ACC112 (cell line): ENCODE data around the gene MBTPS1.

Experiments
- H2AFZ ChIP-seq: fragments of 200-600 bp; sonication (generic); one replicate; pipeline ENCODE4 v1.6.0; 2017; ENCODE audit warnings: antibody characterized with exemption, low read length; ENCODE audit not compliant: unreplicated experiment
- H3K27ac ChIP-seq: fragments of 200-600 bp; sonication (generic); 2 replicates; pipeline ENCODE4 v1.5.1; 2014; ENCODE audit warnings: low read depth, mild to moderate bottlenecking, antibody characterized with exemption, low read length, moderate library complexity
- H3K27me3 ChIP-seq: fragments of 200-600 bp; sonication (generic); 2 replicates; pipeline ENCODE4 v1.6.1; 2014; ENCODE audit warnings: mild to moderate bottlenecking, antibody characterized with exemption, low read length, moderate library complexity, mixed read lengths; ENCODE audit not compliant: insufficient read depth
- H3K36me3 ChIP-seq: fragments of 200-600 bp; sonication (generic); 2 replicates; pipeline ENCODE4 v1.6.1; 2016; ENCODE audit warnings: mild to moderate bottlenecking, antibody characterized with exemption, low read length, moderate library complexity, mixed read lengths; ENCODE audit not compliant: insufficient read depth
- H3K4me1 ChIP-seq: fragments of 200-600 bp; sonication (generic); one replicate; pipeline ENCODE4 v1.6.1; 2016; ENCODE audit warnings: low read length, mixed read lengths; ENCODE audit not compliant: insufficient read depth, unreplicated experiment, control insufficient read depth
- H3K4me3 ChIP-seq: fragments of 200-600 bp; sonication (generic); 2 replicates; pipeline ENCODE4 v1.5.1; 2014; ENCODE audit warnings: mild to moderate bottlenecking, low read depth, low read length
- H3K79me2 ChIP-seq: fragments of 200-600 bp; sonication (generic); one replicate; pipeline ENCODE4 v1.6.0; 2016; ENCODE audit warnings: low read length; ENCODE audit not compliant: control insufficient read depth, unreplicated experiment, insufficient read depth

Gene MBTPS1

DNA sequence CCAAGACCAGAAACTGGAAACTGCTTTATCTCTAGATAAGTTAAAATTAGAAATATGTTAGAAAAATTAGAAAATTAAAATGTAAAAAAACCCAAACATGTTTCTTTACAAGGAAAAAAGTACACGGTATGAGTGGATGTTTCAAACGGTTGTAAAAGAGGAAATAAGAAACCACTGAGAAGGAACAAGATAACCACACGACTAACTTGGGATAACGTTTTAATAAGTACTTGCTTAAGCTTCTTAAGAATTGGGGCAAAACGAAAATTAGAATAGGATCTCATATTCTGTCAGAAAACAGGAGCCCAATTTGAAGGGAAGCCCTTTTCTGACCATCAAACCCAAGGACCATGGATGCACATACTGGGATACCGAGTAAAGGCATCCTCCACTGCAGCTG, 31.0 kb downstream of the MBTPS1 start:
- Histone ChIP-seq H3K27ac (no peak overlapping the region), H3K27me3 (no peaks in the 10 kb centered on the region), H3K4me1 (no peaks in the 10 kb centered on the region), H3K79me2 (no peaks in the 10 kb centered on the region), H2AFZ (no peak overlapping the region), H3K36me3 (peaks cover 17% of the 10 kb centered on the region), H3K4me3 (no peak overlapping the region)

DNA sequence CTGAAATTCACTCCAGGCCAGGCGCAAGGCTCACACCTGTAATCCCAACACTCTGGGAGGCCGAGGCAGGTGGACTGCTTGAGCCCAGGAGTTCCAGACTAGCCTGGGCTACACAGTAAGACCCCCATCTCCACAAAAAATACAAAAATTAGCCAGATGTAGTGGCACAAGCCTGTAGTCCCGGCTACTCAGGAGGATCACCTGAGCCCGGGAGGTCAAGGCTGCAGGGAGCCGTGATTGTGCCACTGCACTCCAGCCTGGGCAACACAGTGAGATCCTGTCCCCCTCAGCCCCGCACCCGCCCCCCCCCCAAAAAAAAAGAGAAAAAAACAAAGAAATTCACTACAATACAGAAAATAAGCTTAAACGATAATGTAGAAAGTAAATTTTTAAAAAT, 31.5 kb downstream of the MBTPS1 start:
- H3K36me3 ChIP-seq: peaks cover 17% of the 10 kb centered on the region
- H3K4me1 ChIP-seq: no peaks in the 10 kb centered on the region
- no peak overlapping the region for H3K27ac ChIP-seq
- H2AFZ ChIP-seq: no peak overlapping the region
- no peaks in the 10 kb centered on the region for H3K79me2 ChIP-seq
- no peaks in the 10 kb centered on the region for H3K27me3 ChIP-seq
- H3K4me3 ChIP-seq: no peak overlapping the region

DNA sequence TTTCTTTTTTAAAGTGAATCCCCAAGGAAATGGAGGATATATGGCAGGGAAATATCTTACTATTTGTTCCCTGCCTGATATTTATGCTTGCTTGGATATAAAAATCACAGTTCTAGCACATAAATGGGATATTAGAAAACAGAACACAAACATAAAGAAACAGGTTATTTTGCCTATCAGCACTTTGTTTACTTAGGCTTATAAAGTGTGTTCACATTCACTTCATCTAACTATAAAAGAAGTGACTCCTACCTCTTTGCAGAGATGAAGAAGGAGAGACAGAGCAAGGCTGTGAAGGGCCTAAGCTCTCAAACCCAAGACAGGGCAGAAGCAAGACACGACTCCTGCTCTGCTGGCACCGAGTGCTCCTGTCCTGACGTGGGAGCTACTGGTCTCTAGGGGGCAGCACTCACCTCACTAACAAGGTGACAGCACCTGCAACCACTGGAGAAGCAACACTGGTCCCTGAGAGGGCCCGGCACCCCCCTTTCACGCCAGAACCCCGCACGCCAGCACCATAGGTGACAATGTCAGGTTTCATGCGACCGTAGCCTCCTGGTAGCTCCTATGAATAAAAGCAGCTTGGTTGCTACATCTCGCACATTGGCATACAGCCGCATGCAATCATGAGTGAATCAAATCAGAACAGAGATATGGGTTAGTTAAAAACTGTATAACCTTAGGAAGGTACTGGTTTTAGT, 32.0 kb downstream of the MBTPS1 start:
- Histone ChIP-seq H3K36me3 (peaks cover 19% of the 10 kb centered on the region), H3K27ac (no peak overlapping the region), H3K27me3 (no peaks in the 10 kb centered on the region), H3K79me2 (no peaks in the 10 kb centered on the region), H2AFZ (no peak overlapping the region), H3K4me1 (no peaks in the 10 kb centered on the region), H3K4me3 (no peak overlapping the region)

DNA sequence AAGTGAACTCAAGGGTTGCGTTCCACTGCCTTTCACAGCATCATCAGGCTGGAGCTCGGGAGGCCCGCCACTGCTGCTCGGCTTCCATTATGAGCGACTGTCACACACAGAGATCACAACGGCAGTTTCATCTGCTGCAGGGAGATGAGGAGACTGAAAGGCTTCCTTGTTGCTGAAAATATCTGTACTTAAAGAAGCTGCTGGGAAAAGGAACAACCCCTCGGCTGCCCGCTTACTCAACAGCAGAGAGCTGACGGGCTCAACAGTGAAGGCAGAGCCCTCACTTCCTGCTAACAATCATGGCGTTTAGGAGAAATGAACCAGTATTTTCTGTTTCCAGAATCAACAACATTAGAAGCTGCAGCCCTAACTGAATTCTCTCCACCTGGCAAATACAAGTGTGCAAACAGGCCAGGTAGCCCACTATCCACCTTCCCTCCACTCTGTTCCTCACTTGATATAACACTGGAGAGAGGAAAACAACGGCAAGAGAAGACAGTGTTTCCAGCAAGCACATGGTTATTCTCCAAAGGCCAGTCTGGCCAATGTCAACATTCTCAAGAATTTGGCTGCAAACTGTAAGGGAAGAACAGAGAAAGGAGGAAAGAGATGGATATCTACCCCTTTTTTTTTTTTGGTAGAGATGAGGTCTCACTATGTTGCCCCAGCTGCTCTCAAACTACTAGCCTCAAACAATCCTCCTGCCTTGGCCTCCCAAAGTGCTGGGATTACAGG, 33.7 kb downstream of the MBTPS1 start:
- Histone ChIP-seq H3K4me1 (no peaks in the 10 kb centered on the region), H3K4me3 (no peak overlapping the region), H3K79me2 (no peaks in the 10 kb centered on the region), H3K27ac (no peak overlapping the region), H3K27me3 (no peaks in the 10 kb centered on the region), H3K36me3 (peaks cover 21% of the 10 kb centered on the region), H2AFZ (no peak overlapping the region)

DNA sequence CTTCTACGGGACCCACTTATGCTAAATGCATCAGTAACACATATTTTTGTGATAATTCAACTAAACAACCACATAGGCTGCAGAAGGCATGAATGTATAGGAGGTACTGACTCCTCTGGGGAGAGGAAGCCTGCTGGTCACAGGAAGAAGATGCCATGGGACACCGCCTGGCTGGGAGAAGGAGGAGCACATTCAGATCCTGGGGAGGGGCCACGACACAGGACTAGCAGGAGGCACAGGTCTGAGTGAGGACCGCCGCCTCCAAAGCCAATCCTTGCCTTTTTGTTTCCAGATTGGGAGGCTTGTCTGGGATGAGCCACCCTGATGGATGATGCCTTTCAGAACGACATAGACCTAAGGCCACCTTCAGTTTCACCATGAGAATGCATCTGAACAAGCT, 34.6 kb downstream of the MBTPS1 start:
- no peaks in the 10 kb centered on the region for H3K27me3 ChIP-seq
- H3K36me3 ChIP-seq: peaks cover 20% of the 10 kb centered on the region
- no peak overlapping the region for H3K27ac ChIP-seq
- H3K4me1 ChIP-seq: no peaks in the 10 kb centered on the region
- H3K4me3 ChIP-seq: no peak overlapping the region
- no peak overlapping the region for H2AFZ ChIP-seq
- no peaks in the 10 kb centered on the region for H3K79me2 ChIP-seq

DNA sequence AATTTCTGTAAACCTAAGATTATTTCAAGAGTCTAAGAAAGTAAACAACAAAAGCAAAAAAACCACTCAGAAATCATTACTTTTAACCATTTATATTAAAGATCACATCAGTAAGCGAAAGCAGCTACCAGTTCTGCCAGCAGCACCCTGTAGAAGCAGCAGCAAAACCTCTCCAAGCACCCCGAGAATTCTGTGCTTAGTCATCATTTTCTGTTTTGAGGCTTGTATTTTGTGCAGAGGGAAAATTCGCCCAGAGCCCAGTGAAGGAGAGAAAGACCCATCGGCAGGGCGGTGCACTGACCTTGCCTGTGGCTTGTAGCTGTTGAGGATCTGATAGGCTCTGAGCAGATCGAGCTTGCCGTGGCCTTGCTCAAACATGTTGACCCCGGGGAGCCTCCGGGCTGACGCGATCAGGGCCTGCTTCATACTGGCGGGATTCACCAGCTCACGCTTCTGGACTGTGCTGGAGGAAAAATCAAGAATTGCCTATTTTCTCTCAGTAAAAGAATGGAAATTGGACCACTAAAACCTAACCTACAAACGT, 35.2 kb downstream of the MBTPS1 start:
- H3K36me3 ChIP-seq: peaks cover 20% of the 10 kb centered on the region

DNA sequence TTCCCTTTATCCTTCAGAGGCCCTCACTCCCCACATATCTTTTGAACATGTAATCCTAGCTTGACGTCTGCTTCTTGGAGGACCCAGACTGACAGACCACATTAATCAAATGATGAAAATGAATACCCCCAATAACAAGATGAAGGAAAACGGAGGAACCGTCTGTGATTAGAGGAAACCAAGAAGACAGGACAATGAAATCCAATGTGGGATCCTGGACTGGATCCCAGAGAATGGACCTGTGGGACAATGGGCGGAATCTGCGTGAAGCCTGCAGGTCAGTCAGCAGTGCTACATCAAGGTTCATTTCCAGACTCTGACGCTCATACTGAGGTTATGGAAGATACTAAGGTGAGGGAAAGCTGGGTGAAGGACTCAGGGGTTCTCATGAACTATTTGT, 35.9 kb downstream of the MBTPS1 start:
- no peaks in the 10 kb centered on the region for H3K27me3 ChIP-seq
- H3K27ac ChIP-seq: no peak overlapping the region
- peaks cover 20% of the 10 kb centered on the region for H3K36me3 ChIP-seq
- no peaks in the 10 kb centered on the region for H3K4me1 ChIP-seq
- H2AFZ ChIP-seq: no peak overlapping the region
- no peak overlapping the region for H3K4me3 ChIP-seq
- H3K79me2 ChIP-seq: no peaks in the 10 kb centered on the region

More for the DNA sequence above, 35.2 kb downstream of the MBTPS1 start:
- Histone ChIP-seq H3K4me1 (no peaks in the 10 kb centered on the region), H3K4me3 (no peak overlapping the region), H3K27me3 (no peaks in the 10 kb centered on the region), H3K79me2 (no peaks in the 10 kb centered on the region), H3K27ac (no peak overlapping the region), H2AFZ (no peak overlapping the region)

DNA sequence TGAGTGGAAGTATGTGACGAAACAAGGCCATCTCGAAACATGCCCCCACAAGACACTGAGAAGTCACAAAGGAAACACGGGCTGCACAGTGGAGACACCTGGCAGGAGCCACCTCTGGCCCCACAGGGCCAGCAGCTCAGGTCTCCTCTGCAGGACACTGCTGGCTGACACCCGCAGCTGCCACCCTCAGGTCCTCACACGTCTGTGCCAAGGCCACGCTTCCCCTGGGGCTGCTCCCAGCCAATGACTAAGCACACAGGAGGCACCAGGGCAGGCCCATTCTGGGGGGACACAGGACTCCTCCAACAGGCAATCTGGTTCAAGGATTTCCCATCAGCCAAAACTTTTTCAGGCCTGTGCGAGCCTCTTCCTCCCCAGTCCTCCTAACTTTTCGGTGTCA, 36.4 kb downstream of the MBTPS1 start:
- no peaks in the 10 kb centered on the region for H3K4me1 ChIP-seq

DNA sequence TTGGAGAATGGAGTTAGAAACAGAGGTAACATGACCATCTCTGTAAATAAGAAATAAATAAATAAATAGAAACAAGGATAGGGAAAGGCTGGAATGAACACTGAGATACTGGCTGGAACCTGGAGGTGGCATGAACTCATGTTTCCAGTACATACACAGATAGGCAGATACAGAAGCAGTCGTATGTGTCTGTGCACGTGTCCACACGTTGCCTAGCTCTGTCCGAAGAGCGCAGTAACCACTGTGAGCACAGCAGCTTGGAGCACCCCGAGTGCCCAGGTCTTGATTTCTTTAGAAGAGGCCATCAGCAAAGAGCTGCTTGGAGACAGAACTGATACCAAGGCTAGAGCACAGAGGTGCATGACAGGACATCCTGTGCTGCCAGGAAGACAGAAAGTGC, 37.1 kb downstream of the MBTPS1 start:
- Histone ChIP-seq H3K27me3 (no peaks in the 10 kb centered on the region), H3K27ac (no peak overlapping the region), H3K4me3 (no peak overlapping the region), H3K36me3 (peaks cover 20% of the 10 kb centered on the region), H3K4me1 (no peaks in the 10 kb centered on the region), H2AFZ (no peak overlapping the region), H3K79me2 (no peaks in the 10 kb centered on the region)

More for the DNA sequence above, 36.4 kb downstream of the MBTPS1 start:
- H3K27ac ChIP-seq: no peak overlapping the region
- H3K36me3 ChIP-seq: peaks cover 20% of the 10 kb centered on the region
- no peak overlapping the region for H2AFZ ChIP-seq
- H3K79me2 ChIP-seq: no peaks in the 10 kb centered on the region
- no peak overlapping the region for H3K4me3 ChIP-seq
- H3K27me3 ChIP-seq: no peaks in the 10 kb centered on the region

DNA sequence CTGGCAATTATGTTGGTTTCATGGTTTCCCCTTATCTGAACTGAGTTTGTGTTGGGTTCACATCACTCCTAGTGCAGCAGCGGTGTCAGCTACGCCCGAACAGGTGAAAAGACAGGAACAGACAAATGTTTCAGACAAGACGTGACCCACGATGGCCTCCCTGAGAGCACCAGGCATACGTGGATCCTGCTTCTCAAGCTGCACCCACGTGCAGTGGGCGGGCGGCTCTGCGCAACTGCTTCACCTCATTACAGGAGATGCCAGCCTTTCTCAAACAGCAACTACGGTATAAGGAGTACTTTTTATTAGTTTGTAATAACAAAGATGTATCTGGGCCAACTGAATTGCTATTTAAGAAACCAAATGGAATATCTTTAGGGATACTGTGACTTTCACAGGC, 41.4 kb downstream of the MBTPS1 start:
- Histone ChIP-seq H3K27ac (no peak overlapping the region), H3K79me2 (no peaks in the 10 kb centered on the region), H3K4me1 (no peaks in the 10 kb centered on the region), H3K4me3 (no peak overlapping the region), H3K36me3 (peaks cover 9% of the 10 kb centered on the region), H2AFZ (no peak overlapping the region), H3K27me3 (no peaks in the 10 kb centered on the region)

DNA sequence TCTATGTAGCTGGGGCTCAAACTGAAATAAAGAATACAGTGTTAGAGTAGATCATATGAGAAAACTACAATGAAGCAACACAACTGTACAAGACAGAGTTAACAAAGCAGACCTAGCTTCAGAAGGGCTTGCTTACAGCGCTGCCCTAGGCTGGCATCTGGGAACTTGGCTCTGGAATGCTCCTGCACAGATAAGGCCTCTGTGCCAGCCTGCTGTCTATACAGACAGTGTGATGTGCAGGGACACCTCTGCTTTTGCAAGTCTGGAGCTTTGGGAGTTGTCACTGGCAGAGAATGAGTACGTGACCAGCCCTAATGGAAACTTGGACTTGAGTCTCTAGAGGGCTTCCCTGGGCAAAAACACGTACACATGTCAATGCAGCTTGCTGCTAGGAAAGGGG, 42.0 kb downstream of the MBTPS1 start:
- no peak overlapping the region for H2AFZ ChIP-seq
- H3K4me3 ChIP-seq: no peak overlapping the region
- peaks cover 6% of the 10 kb centered on the region for H3K36me3 ChIP-seq

More for the DNA sequence above, 42.0 kb downstream of the MBTPS1 start:
- H3K4me1 ChIP-seq: no peaks in the 10 kb centered on the region
- H3K27me3 ChIP-seq: no peaks in the 10 kb centered on the region
- H3K79me2 ChIP-seq: no peaks in the 10 kb centered on the region
- H3K27ac ChIP-seq: no peak overlapping the region
